B cell (primary cell): ENCODE measurements around the gene TTC21A. TPM values are rescaled to one million over a fixed set of nuclear protein-coding genes. Genes with fewer than 3 reads are reported as not detected.

ENCODE experiments used
- ATAC-seq: fragments of 200-7000 bp; cut with Tn5 transposase; one replicate; pipeline ENCODE4 v1.10.0; 2021; ENCODE audit warnings: low read depth, mild to moderate bottlenecking, moderate number of reproducible peaks, moderate library complexity
- CTCF ChIA-PET: fragments of 350-600 bp; sonication (Branson Sonifier 250); formaldehyde crosslinking; loops from one replicate; lab custom pipeline; 2021; ENCODE audit warnings: antibody characterized with exemption, inconsistent platforms; lab: Charles Lee
- POLR2A ChIA-PET: fragments of 350-600 bp; sonication (Branson Sonifier 250); formaldehyde crosslinking; loops from one replicate; lab custom pipeline; 2021; ENCODE audit warnings: antibody characterized with exemption; lab: Charles Lee
- DNase-seq: peaks from one replicate; pipeline ENCODE4 v3.0.0; 2013
- H2AFZ ChIP-seq: 2 replicates; pipeline ENCODE4 v1.6.1; 2012; ENCODE audit warnings: mild to moderate bottlenecking, low read depth, low read length; ENCODE audit not compliant: insufficient read depth, poor library complexity, severe bottlenecking
- H3K27ac ChIP-seq, 2 donors: 1 replicate in 1 of 2; 2 replicates in 1 of 2; pipeline ENCODE4 v1.5.1; 2012 to 2013; ENCODE audit warnings: low read length in 2 of 2, mild to moderate bottlenecking in 2 of 2, moderate library complexity in 1 of 2
- H3K27me3 ChIP-seq, 4 experiments: fragments of 200-600 bp in 1 of 4; sonication (generic) in 1 of 4; replicated peaks in 1 of 4; 1 replicate in 2 of 4; 2 replicates in 2 of 4; pipeline versions ENCODE4 v1.6.1 to v1.7.0; 2013 to 2016; ENCODE audit warnings: low read length in 3 of 4, mild to moderate bottlenecking in 2 of 4, mixed read lengths in 1 of 4, moderate library complexity in 1 of 4; ENCODE audit not compliant: insufficient read depth in 4 of 4, control insufficient read depth in 3 of 4; ENCODE audit errors: control extremely low read depth in 1 of 4
- H3K36me3 ChIP-seq, 2 experiments: replicated peaks in 1 of 2; 1 replicate in 1 of 2; 2 replicates in 1 of 2; pipeline versions ENCODE4 v1.6.1 to v1.7.1; 2013; ENCODE audit warnings: low read length in 1 of 2; ENCODE audit not compliant: insufficient read depth in 2 of 2, control insufficient read depth in 1 of 2; ENCODE audit errors: control extremely low read depth in 1 of 2, extremely low read depth in 1 of 2
- H3K4me1 ChIP-seq, 2 donors: fragments of 200-600 bp in 1 of 2; sonication (generic) in 1 of 2; 1 replicate in 1 of 2; 2 replicates in 1 of 2; pipeline versions ENCODE4 v1.5.1 to v1.6.1; 2013 to 2017; ENCODE audit warnings: low read length in 2 of 2; ENCODE audit not compliant: control insufficient read depth in 2 of 2, insufficient read depth in 2 of 2
- H3K4me2 ChIP-seq: replicated peaks from 2 replicates; pipeline ENCODE3; 2012; ENCODE audit warnings: mild to moderate bottlenecking, low read depth, low read length; ENCODE audit not compliant: poor library complexity, severe bottlenecking
- H3K4me3 ChIP-seq, 5 experiments: fragments of 200-600 bp in 1 of 5; sonication (generic) in 1 of 5; 1 replicate in 3 of 5; 2 replicates in 2 of 5; pipeline versions ENCODE4 v1.5.1 to v1.7.0; 2011 to 2016; ENCODE audit warnings: low read length in 4 of 5, mild to moderate bottlenecking in 4 of 5, low read depth in 2 of 5, control low read depth in 1 of 5, moderate library complexity in 1 of 5; ENCODE audit not compliant: insufficient read depth in 1 of 5; ENCODE audit errors: control extremely low read depth in 1 of 5, extremely low read depth in 1 of 5
- H3K79me2 ChIP-seq: fragments of 200-600 bp; sonication (generic); one replicate; pipeline ENCODE4 v1.6.0; 2016; ENCODE audit warnings: low read length; ENCODE audit not compliant: control insufficient read depth, insufficient read depth
- H3K9ac ChIP-seq: fragments of 200-600 bp; sonication (generic); 2 replicates; pipeline ENCODE4 v1.6.1; 2017; ENCODE audit warnings: mild to moderate bottlenecking, low read length, moderate library complexity
- H3K9me3 ChIP-seq, 3 donors: one replicate each; pipeline versions ENCODE4 v1.6.1 to v1.7.1; 2013; ENCODE audit warnings: low read length in 2 of 3; ENCODE audit not compliant: control insufficient read depth in 2 of 3, insufficient read depth in 1 of 3; ENCODE audit errors: control extremely low read depth in 1 of 3
- H4K20me1 ChIP-seq: 2 replicates; pipeline ENCODE4 v1.6.0; 2012; ENCODE audit warnings: mild to moderate bottlenecking, low read length; ENCODE audit not compliant: insufficient read depth, control insufficient read depth, poor library complexity, severe bottlenecking
- H3K27ac Mint-ChIP-seq: one replicate; pipeline ENCODE4 v1.8.0; 2021; ENCODE audit warnings: mixed read lengths
- H3K27me3 Mint-ChIP-seq: one replicate; pipeline ENCODE4 v1.8.0; 2021; ENCODE audit warnings: mixed read lengths
- H3K4me1 Mint-ChIP-seq: one replicate; pipeline ENCODE4 v1.8.0; 2021; ENCODE audit warnings: mixed read lengths
- H3K4me3 Mint-ChIP-seq: one replicate; pipeline ENCODE4 v1.8.0; 2021; ENCODE audit warnings: mixed read lengths
- H3K9me3 Mint-ChIP-seq: one replicate; pipeline ENCODE4 v1.8.0; 2022; ENCODE audit warnings: mixed read lengths; ENCODE audit not compliant: insufficient read depth
- CTCF ChIP-seq: fragments of 200-600 bp; IDR thresholded peaks from one replicate; pipeline ENCODE4 v1.8.0; 2022; ENCODE audit warnings: antibody characterized with exemption, mild to moderate bottlenecking
- EZH2 ChIP-seq: IDR thresholded peaks from 2 replicates; pipeline ENCODE4 v1.6.1; 2012; ENCODE audit warnings: borderline replicate concordance, low read depth, mild to moderate bottlenecking, moderate library complexity, low read length; ENCODE audit not compliant: insufficient read depth, poor library complexity, severe bottlenecking
- WGBS: methylation state at CpG from one replicate; pipeline ENCODE4 v1.1.5; 2013; ENCODE audit warnings: missing lambda C conversion rate; ENCODE audit not compliant: insufficient coverage; 5-methylcytosine and 5-hydroxymethylcytosine counted together
- intact Hi-C: fragments of 100-400 bp; cut with micrococcal nuclease; formaldehyde crosslinking; loops from one replicate; pipeline ENCODE4 v1.10.0; 2022
- polyA plus RNA-seq: library from polyadenylated mRNA; depleted of rRNA; stranded (reverse); fragments of >200 nt; gene quantifications from 2 replicates; pipeline ENCODE4 v1.2.3, GENCODE V29; 2012
- total RNA-seq, 2 donors: library from RNA; stranded (reverse); fragments of 120-200 nt in 1 of 2; gene quantifications; 1 replicate in 1 of 2; 2 replicates in 1 of 2; pipeline versions ENCODE4 v1.2.3 to v1.2.4, GENCODE V29; 2013 to 2022

TTC21A gene
- total and polyA plus RNA-seq, 2 donors (not counting 1 experiment from before 2014, with no cell fraction given): 49.2 to 106 TPM

GRCh38 chr3:39146611-39147591, 39.4 kb downstream of the TTC21A start:
- Histone ChIP-seq H3K27ac (peak overlapping the region; percentile 87 to 98), H3K4me1 (peaks cover 71 to 73% of the 10 kb centered on the region in 2 donors), H3K36me3 (peaks cover 2 to 46% of the 10 kb centered on the region in 2 experiments), H3K27me3 (no peaks in the 10 kb centered on the region), H3K79me2 (peaks cover 98% of the 10 kb centered on the region), H3K4me2 (peak overlapping the region; percentile 98), H4K20me1 (peaks cover 96% of the 10 kb centered on the region), H3K4me3 (peak overlapping the region; percentile 11 to 61 (median 48)), H3K9me3 (no peaks in the 10 kb centered on the region), H3K9ac (peak overlapping the region; percentile 30), H2AFZ (no peak overlapping the region)
- Mint-ChIP-seq H3K27ac (peak overlapping the region; percentile 94), H3K27me3 (no peaks in the 10 kb centered on the region), H3K4me1 (peaks cover 82% of the 10 kb centered on the region), H3K4me3 (peak overlapping the region; percentile 99), H3K9me3 (no peaks in the 10 kb centered on the region)
- POLR2A ChIA-PET: interaction anchor here (0.6 to 2.3 kb wide), 5 partner anchors 22 to 39 kb away, joined by 3 to 10 read pairs (median 4); partner anchors contain the start of gene TTC21A
- CTCF ChIA-PET: interaction anchor here (0.8 to 5.9 kb wide), 10 partner anchors 9 to 145 kb away, joined by 3 to 36 read pairs (median 4); partner anchors contain the start of genes GORASP1 and TTC21A
- WGBS: 5% methylated on average over 10 of the region's 15 CpGs
- DNase-seq: peak; percentile 56
- peak; percentile 16 for ATAC-seq
- no peak for TF ChIP-seq EZH2
- TF ChIP-seq CTCF: no peak
- intact Hi-C loops: no loop called here
